HepG2 (cell line): Measurements from ENCODE around the gene KCTD4.

Experiments used
- BRCA1 ChIP-seq: sonication (generic); formaldehyde crosslinking; IDR thresholded peaks from 2 replicates; pipeline ENCODE4 v1.4.0; 2020; ENCODE audit warnings: missing genetic modification reagents
- HNRNPUL1 ChIP-seq: fragments of 200-400 bp; formaldehyde crosslinking; IDR thresholded peaks from 2 replicates; pipeline ENCODE4 v1.6.1; 2017; ENCODE audit warnings: low read depth, mild to moderate bottlenecking, low read length, moderate library complexity
- KLF13 ChIP-seq: sonication (generic); formaldehyde crosslinking; IDR thresholded peaks from 2 replicates; pipeline ENCODE4 v1.4.0; 2020; ENCODE audit warnings: mild to moderate bottlenecking, missing genetic modification reagents
- MIER3 ChIP-seq: IDR thresholded peaks from 2 replicates; pipeline ENCODE4 v1.6.1; 2016; ENCODE audit warnings: missing compliant biosample characterization, borderline replicate concordance
- NCOA1 ChIP-seq: sonication (generic); formaldehyde crosslinking; IDR thresholded peaks from 2 replicates; pipeline ENCODE4 v1.9.0; 2021; ENCODE audit warnings: missing genetic modification reagents
- POLR2A ChIP-seq, 2 experiments: IDR thresholded peaks; 2 replicates each; pipeline ENCODE4 v1.6.1; 2011; ENCODE audit warnings: low read depth in 2 of 2, low read length in 2 of 2, mild to moderate bottlenecking in 1 of 2, moderate library complexity in 1 of 2; ENCODE audit not compliant: insufficient read depth in 1 of 2
- RAD21 ChIP-seq: fragments of 450-650 bp; formaldehyde crosslinking; IDR thresholded peaks from 2 replicates; pipeline ENCODE4 v1.5.0; 2020; ENCODE audit warnings: mild to moderate bottlenecking
- U2AF2 ChIP-seq: fragments of 200-400 bp; formaldehyde crosslinking; IDR thresholded peaks from 2 replicates; pipeline ENCODE4 v1.6.1; 2017; ENCODE audit warnings: low read depth, mild to moderate bottlenecking, low read length
- ZNF547 ChIP-seq: sonication (generic); formaldehyde crosslinking; IDR thresholded peaks from 2 replicates; pipeline ENCODE4 v1.5.1; 2020; ENCODE audit warnings: mild to moderate bottlenecking, missing genetic modification reagents
- TF ChIP-seq, protein P1 (sequence below): sonication (generic); formaldehyde crosslinking; IDR thresholded peaks from 2 replicates; pipeline ENCODE4 v1.4.0; 2020; ENCODE audit warnings: missing genetic modification reagents
- TF ChIP-seq, protein P2 (sequence below): sonication (generic); formaldehyde crosslinking; IDR thresholded peaks from 2 replicates; pipeline ENCODE4 v1.4.0; 2020; ENCODE audit warnings: missing genetic modification reagents
- TF ChIP-seq, protein P3 (sequence below): sonication (generic); formaldehyde crosslinking; IDR thresholded peaks from 2 replicates; pipeline ENCODE4 v1.5.0; 2020; ENCODE audit warnings: mild to moderate bottlenecking, missing genetic modification reagents, moderate library complexity
- TF ChIP-seq, protein P4 (sequence below): sonication (generic); formaldehyde crosslinking; IDR thresholded peaks from 2 replicates; pipeline ENCODE4; 2020; ENCODE audit warnings: missing genetic modification reagents, mild to moderate bottlenecking, borderline replicate concordance
- TF ChIP-seq, protein P5 (sequence below): sonication (generic); formaldehyde crosslinking; IDR thresholded peaks from 2 replicates; pipeline ENCODE4 v1.5.0; 2020; ENCODE audit warnings: mild to moderate bottlenecking, missing genetic modification reagents

DNA sequence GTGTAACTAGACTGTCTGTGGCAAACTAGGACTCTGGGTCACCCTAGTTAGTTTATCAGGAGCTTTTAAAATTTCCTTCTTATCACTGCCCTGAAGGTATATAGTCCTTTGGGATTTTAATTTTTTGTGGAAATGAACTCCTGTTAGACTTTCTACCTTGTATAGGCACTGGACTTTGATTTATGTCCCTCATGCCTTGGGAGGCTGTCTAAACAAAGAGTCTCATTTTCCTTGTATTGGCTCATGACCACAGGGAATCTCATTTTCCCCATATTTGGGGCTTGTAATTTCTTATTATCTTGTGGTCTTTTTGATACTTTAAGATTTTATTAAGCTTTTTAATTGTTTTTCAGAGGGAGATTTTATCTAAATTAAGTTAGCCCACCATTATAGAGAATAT is 21.4 kb downstream of the KCTD4 start:
- TF ChIP-seq ZNF547 (CRISPR knock-in tag) (no peak), BRCA1 (CRISPR knock-in tag) (no peak), HNRNPUL1 (no peak), U2AF2 (no peak), POLR2A (IDR thresholded peaks at IDR 0.05; ENCODE audit: insufficient read depth in 1 of 2, low read depth in 2 of 2, low read length in 2 of 2) (no peak), KLF13 (CRISPR knock-in tag) (no peak), MIER3 (CRISPR knock-in tag) (no peak), NCOA1 (CRISPR knock-in tag) (no peak), RAD21 (no peak)
- TF ChIP-seq, protein P1, sequence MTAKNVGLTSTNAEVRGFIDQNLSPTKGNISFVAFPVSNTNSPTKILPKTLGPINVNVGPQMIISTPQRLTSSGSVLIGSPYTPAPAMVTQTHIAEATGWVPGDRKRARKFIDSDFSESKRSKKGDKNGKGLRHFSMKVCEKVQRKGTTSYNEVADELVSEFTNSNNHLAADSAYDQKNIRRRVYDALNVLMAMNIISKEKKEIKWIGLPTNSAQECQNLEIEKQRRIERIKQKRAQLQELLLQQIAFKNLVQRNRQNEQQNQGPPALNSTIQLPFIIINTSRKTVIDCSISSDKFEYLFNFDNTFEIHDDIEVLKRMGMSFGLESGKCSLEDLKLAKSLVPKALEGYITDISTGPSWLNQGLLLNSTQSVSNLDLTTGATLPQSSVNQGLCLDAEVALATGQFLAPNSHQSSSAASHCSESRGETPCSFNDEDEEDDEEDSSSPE: no peak
- TF ChIP-seq, protein P2, sequence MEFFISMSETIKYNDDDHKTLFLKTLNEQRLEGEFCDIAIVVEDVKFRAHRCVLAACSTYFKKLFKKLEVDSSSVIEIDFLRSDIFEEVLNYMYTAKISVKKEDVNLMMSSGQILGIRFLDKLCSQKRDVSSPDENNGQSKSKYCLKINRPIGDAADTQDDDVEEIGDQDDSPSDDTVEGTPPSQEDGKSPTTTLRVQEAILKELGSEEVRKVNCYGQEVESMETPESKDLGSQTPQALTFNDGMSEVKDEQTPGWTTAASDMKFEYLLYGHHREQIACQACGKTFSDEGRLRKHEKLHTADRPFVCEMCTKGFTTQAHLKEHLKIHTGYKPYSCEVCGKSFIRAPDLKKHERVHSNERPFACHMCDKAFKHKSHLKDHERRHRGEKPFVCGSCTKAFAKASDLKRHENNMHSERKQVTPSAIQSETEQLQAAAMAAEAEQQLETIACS (CRISPR knock-in tag): no peak
- TF ChIP-seq, protein P3, sequence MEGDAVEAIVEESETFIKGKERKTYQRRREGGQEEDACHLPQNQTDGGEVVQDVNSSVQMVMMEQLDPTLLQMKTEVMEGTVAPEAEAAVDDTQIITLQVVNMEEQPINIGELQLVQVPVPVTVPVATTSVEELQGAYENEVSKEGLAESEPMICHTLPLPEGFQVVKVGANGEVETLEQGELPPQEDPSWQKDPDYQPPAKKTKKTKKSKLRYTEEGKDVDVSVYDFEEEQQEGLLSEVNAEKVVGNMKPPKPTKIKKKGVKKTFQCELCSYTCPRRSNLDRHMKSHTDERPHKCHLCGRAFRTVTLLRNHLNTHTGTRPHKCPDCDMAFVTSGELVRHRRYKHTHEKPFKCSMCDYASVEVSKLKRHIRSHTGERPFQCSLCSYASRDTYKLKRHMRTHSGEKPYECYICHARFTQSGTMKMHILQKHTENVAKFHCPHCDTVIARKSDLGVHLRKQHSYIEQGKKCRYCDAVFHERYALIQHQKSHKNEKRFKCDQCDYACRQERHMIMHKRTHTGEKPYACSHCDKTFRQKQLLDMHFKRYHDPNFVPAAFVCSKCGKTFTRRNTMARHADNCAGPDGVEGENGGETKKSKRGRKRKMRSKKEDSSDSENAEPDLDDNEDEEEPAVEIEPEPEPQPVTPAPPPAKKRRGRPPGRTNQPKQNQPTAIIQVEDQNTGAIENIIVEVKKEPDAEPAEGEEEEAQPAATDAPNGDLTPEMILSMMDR (CRISPR knock-in tag): no peak
- TF ChIP-seq, protein P4, sequence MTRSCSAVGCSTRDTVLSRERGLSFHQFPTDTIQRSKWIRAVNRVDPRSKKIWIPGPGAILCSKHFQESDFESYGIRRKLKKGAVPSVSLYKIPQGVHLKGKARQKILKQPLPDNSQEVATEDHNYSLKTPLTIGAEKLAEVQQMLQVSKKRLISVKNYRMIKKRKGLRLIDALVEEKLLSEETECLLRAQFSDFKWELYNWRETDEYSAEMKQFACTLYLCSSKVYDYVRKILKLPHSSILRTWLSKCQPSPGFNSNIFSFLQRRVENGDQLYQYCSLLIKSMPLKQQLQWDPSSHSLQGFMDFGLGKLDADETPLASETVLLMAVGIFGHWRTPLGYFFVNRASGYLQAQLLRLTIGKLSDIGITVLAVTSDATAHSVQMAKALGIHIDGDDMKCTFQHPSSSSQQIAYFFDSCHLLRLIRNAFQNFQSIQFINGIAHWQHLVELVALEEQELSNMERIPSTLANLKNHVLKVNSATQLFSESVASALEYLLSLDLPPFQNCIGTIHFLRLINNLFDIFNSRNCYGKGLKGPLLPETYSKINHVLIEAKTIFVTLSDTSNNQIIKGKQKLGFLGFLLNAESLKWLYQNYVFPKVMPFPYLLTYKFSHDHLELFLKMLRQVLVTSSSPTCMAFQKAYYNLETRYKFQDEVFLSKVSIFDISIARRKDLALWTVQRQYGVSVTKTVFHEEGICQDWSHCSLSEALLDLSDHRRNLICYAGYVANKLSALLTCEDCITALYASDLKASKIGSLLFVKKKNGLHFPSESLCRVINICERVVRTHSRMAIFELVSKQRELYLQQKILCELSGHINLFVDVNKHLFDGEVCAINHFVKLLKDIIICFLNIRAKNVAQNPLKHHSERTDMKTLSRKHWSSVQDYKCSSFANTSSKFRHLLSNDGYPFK (CRISPR knock-in tag): no peak
- TF ChIP-seq, protein P5, sequence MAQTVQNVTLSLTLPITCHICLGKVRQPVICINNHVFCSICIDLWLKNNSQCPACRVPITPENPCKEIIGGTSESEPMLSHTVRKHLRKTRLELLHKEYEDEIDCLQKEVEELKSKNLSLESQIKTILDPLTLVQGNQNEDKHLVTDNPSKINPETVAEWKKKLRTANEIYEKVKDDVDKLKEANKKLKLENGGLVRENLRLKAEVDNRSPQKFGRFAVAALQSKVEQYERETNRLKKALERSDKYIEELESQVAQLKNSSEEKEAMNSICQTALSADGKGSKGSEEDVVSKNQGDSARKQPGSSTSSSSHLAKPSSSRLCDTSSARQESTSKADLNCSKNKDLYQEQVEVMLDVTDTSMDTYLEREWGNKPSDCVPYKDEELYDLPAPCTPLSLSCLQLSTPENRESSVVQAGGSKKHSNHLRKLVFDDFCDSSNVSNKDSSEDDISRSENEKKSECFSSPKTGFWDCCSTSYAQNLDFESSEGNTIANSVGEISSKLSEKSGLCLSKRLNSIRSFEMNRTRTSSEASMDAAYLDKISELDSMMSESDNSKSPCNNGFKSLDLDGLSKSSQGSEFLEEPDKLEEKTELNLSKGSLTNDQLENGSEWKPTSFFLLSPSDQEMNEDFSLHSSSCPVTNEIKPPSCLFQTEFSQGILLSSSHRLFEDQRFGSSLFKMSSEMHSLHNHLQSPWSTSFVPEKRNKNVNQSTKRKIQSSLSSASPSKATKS (CRISPR knock-in tag): no peak
